ENCODE results near the gene SLC25A27. TPM values are rescaled to one million over a fixed set of nuclear protein-coding genes. Genes with fewer than 3 reads are reported as not detected.
A peak's percentile ranks its signal among the peaks of the same experiment; 100 is the strongest.

Gene SLC25A27
- total RNA-seq, 4 donors from 2014 or later, result 0.56 to 24.2 (median 6.5) TPM

GRCh38 chr6:46651816-46652215 lies 959 bp upstream of the SLC25A27 start:
- Histone ChIP-seq H3K4me1 (peaks cover 25% of the 10 kb centered on the region in 2 donors), H3K4me3 (peak overlapping the region; percentile 77 to 97 (median 88)), H3K9me3 (no peaks in the 10 kb centered on the region), H3K27me3 (no peaks in the 10 kb centered on the region), H3K36me3 (peaks cover 0 to 3% of the 10 kb centered on the region in 2 donors), H3K27ac (peak overlapping the region in 1 of 4 donors; percentile 87)
- in situ Hi-C loops (cut with MboI; ENCODE audit: low sequenced_read_pairs in 4 of 4), result no loop called here
- DNase-seq (no peak), ATAC-seq (no peak)
- TF ChIP-seq POLR2A (IDR thresholded peaks at IDR 0.05) (no peak), CTCF (IDR thresholded peaks at IDR 0.05 in 4 of 5, conservative IDR thresholded peaks at IDR 0.05 in 1 of 5) (no peak)
- intact Hi-C loops (cut with DNase I; ENCODE audit: low total_unique reads), result loop anchor here (5.0 to 10.0 kb wide), 2 partner anchors 215 to 557 kb away; no protein-coding TSS in a partner anchor

- Histone ChIP-seq H3K4me1 (peaks cover 25% of the 10 kb centered on the region in 2 donors), H3K9me3 (no peaks in the 10 kb centered on the region), H3K27me3 (no peaks in the 10 kb centered on the region), H3K4me3 (peak overlapping the region; percentile 77 to 97 (median 88)), H3K36me3 (peaks cover 0 to 6% of the 10 kb centered on the region in 2 donors), H3K27ac (peak overlapping the region; percentile 87 to 97 (median 93))
- in situ Hi-C loops (cut with MboI; ENCODE audit: low sequenced_read_pairs in 4 of 4), result no loop called here
- ATAC-seq, result no peak
- intact Hi-C loops (cut with DNase I; ENCODE audit: low total_unique reads), result loop anchor here (5.0 to 10.0 kb wide), 2 partner anchors 215 to 557 kb away; no protein-coding TSS in a partner anchor
- no peak for DNase-seq
- TF ChIP-seq CTCF (IDR thresholded peaks at IDR 0.05 in 4 of 5, conservative IDR thresholded peaks at IDR 0.05 in 1 of 5) (no peak), POLR2A (IDR thresholded peaks at IDR 0.05) (no peak)
Observed at GRCh38 chr6:46652232-46652602, 558 bp upstream of the SLC25A27 start.

GRCh38 chr6:46653439-46654195 lies 842 bp downstream of the SLC25A27 start:
- in situ Hi-C loops (cut with MboI; ENCODE audit: low sequenced_read_pairs in 4 of 4), result no loop called here
- DNase-seq, result no peak
- H3K27ac ChIP-seq, result peak overlapping the region; percentile 87 to 97 (median 93)
- peak overlapping the region; percentile 77 to 97 (median 88) for H3K4me3 ChIP-seq
- H3K27me3 ChIP-seq, result no peaks in the 10 kb centered on the region
- H3K4me1 ChIP-seq, result peaks cover 25% of the 10 kb centered on the region in 2 donors
- H3K36me3 ChIP-seq, result peaks cover 0 to 12% of the 10 kb centered on the region in 2 donors
- ATAC-seq, result no peak
- intact Hi-C loops (cut with DNase I; ENCODE audit: low total_unique reads), result loop anchor here (5.0 to 10.0 kb wide), 2 partner anchors 216 to 559 kb away; no protein-coding TSS in a partner anchor
- TF ChIP-seq CTCF (IDR thresholded peaks at IDR 0.05 in 4 of 5, conservative IDR thresholded peaks at IDR 0.05 in 1 of 5) (no peak), POLR2A (IDR thresholded peaks at IDR 0.05) (no peak)
- H3K9me3 ChIP-seq, result no peaks in the 10 kb centered on the region

GRCh38 chr6:46655803-46656202 lies 3.0 kb downstream of the SLC25A27 start:
- ATAC-seq, result no peak
- Histone ChIP-seq H3K36me3 (peaks cover 0 to 20% of the 10 kb centered on the region in 2 donors), H3K4me3 (no peak overlapping the region), H3K27me3 (no peaks in the 10 kb centered on the region), H3K27ac (no peak overlapping the region), H3K4me1 (peaks cover 25% of the 10 kb centered on the region in 2 donors), H3K9me3 (no peaks in the 10 kb centered on the region)
- DNase-seq, result no peak
- TF ChIP-seq POLR2A (IDR thresholded peaks at IDR 0.05), result no peak
- no peak for TF ChIP-seq CTCF (IDR thresholded peaks at IDR 0.05 in 4 of 5, conservative IDR thresholded peaks at IDR 0.05 in 1 of 5)
- intact Hi-C loops (cut with DNase I; ENCODE audit: low total_unique reads) (loop anchor here (10.0 kb wide), 1 partner anchor 561 kb away; no protein-coding TSS in a partner anchor), in situ Hi-C loops (cut with MboI; ENCODE audit: low sequenced_read_pairs in 4 of 4) (no loop called here)

Measured in gastrocnemius medialis (tissue), 4 donors.